ENCODE results near the gene EEPD1.

EEPD1 gene

DNA sequence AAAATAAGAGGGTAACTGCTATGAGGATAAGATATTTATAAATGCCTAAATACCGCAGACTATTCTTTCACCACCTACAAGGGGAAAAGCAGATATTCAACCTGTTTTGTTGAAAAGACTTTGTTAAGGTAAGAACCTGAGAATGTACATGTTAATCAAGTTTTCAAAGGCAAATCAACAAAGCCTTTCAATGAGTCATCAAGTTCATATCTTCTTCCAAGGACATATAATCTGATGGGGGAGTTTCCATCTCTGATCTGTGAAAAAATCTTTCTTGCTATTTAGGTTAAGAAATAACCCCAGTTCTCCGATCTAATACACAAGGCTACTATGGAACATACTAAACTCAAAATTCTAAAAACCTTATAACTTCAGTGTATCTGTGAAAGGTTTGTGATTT lies 196.6 kb downstream of the EEPD1 start:
- no peak for DNase-seq
